Subcutaneous abdominal adipose tissue (tissue), 5 donors: ENCODE data around the gene KNTC1.
A peak's percentile ranks its signal among the peaks of the same experiment; 100 is the strongest.
"Not testable (repeated sequence)": the region's sequence is repeated elsewhere in the genome, so short reads cannot be mapped to it uniquely, and the experiment has no call there.

Source experiments
- H3K27ac ChIP-seq: one replicate; pipeline ENCODE4 v1.7.0; 2013; ENCODE audit warnings: low read depth, mild to moderate bottlenecking, inconsistent platforms, low read length, moderate library complexity
- H3K27me3 ChIP-seq, 5 donors: one replicate each; pipeline ENCODE4 v1.7.0; 2013; ENCODE audit warnings: low read length in 5 of 5, inconsistent platforms in 1 of 5; ENCODE audit not compliant: control insufficient read depth in 5 of 5, insufficient read depth in 4 of 5
- H3K36me3 ChIP-seq, 5 donors: one replicate each; pipeline ENCODE4 v1.7.0; 2013; ENCODE audit warnings: low read length in 5 of 5; ENCODE audit not compliant: control insufficient read depth in 5 of 5, insufficient read depth in 5 of 5
- H3K4me1 ChIP-seq, 5 donors: one replicate each; pipeline ENCODE4 v1.7.0; 2013; ENCODE audit warnings: low read length in 5 of 5, mild to moderate bottlenecking in 3 of 5, moderate library complexity in 1 of 5; ENCODE audit not compliant: control insufficient read depth in 5 of 5, insufficient read depth in 5 of 5
- H3K4me3 ChIP-seq, 5 donors: one replicate each; pipeline ENCODE4 v1.7.0; 2013; ENCODE audit warnings: low read length in 5 of 5, low read depth in 1 of 5
- H3K9ac ChIP-seq, 5 donors: one replicate each; pipeline ENCODE4 v1.7.0; 2013; ENCODE audit warnings: low read length in 5 of 5, mild to moderate bottlenecking in 4 of 5, moderate library complexity in 3 of 5
- H3K9me3 ChIP-seq, 5 donors: one replicate each; pipeline ENCODE4 v1.7.0; 2013; ENCODE audit warnings: low read length in 5 of 5; ENCODE audit not compliant: control insufficient read depth in 5 of 5
- donor health status: healthy.
- donor health status: healthy.
- donor health status: healthy.
- donor health status: healthy.
- donor health status: healthy.

Gene KNTC1

GRCh38 chr12:122526683-122527477, at the start of gene KNTC1, which contains the start of gene RSRC2:
TSS of gene KNTC1 (plus strand) at chr12:122527249. CDS start at chr12:122530064, 2,815 bp downstream.
TSS of gene RSRC2 (minus strand) at chr12:122526936. CDS start at chr12:122526853, 83 bp downstream.
- no peaks in the 10 kb centered on the region for H3K9me3 ChIP-seq
- peak within 1 kb of the TSS; percentile 98 to 100 (median 99) for H3K9ac ChIP-seq
- H3K4me1 ChIP-seq, result peaks cover 7 to 45% (median 40%) of the 10 kb centered on the region in 5 donors
- H3K4me3 ChIP-seq, result peak within 1 kb of the TSS; percentile 90 to 99 (median 94)
- H3K27ac ChIP-seq, result peak within 1 kb of the TSS; percentile 100
- no peaks in the 10 kb centered on the region for H3K27me3 ChIP-seq
- peaks cover 2 to 9% (median 4%) of the 10 kb centered on the region in 5 donors for H3K36me3 ChIP-seq

- Histone ChIP-seq H3K4me3 (no peak overlapping the region), H3K4me1 (no peaks in the 10 kb centered on the region), H3K36me3 (peaks cover 43 to 93% (median 69%) of the 10 kb centered on the region in 5 donors), H3K27ac (no peak overlapping the region), H3K27me3 (no peaks in the 10 kb centered on the region), H3K9me3 (no peaks in the 10 kb centered on the region), H3K9ac (no peak overlapping the region)
These were observed 46.3 kb upstream of the KNTC1 start for GRCh38 chr12:122480753-122481152.

GRCh38 chr12:122481861-122482260, 45.2 kb upstream of the KNTC1 start:
- Histone ChIP-seq H3K9me3 (no peaks in the 10 kb centered on the region), H3K36me3 (peaks cover 41 to 93% (median 64%) of the 10 kb centered on the region in 5 donors), H3K27ac (no peak overlapping the region), H3K4me1 (no peaks in the 10 kb centered on the region), H3K9ac (no peak overlapping the region), H3K27me3 (no peaks in the 10 kb centered on the region), H3K4me3 (no peak overlapping the region)

GRCh38 chr12:122483969-122484368, 43.1 kb upstream of the KNTC1 start:
- Histone ChIP-seq H3K9ac (no peak overlapping the region), H3K4me3 (no peak overlapping the region), H3K4me1 (no peaks in the 10 kb centered on the region), H3K36me3 (peaks cover 38 to 92% (median 62%) of the 10 kb centered on the region in 5 donors), H3K27ac (no peak overlapping the region), H3K27me3 (no peaks in the 10 kb centered on the region), H3K9me3 (no peaks in the 10 kb centered on the region)

- not testable (repeated sequence) for H3K27ac ChIP-seq
These were observed 42.7 kb upstream of the KNTC1 start for GRCh38 chr12:122484385-122484784.

GRCh38 chr12:122486360-122486759, 40.7 kb upstream of the KNTC1 start:
- not testable (repeated sequence) for H3K27ac ChIP-seq, H3K4me3 ChIP-seq, H3K9ac ChIP-seq, H3K27me3 ChIP-seq, H3K4me1 ChIP-seq, H3K9me3 ChIP-seq
- peaks cover 49 to 91% (median 62%) of the 10 kb centered on the region in 5 donors for H3K36me3 ChIP-seq

More at GRCh38 chr12:122484385-122484784, 42.7 kb upstream of the KNTC1 start:
- not testable (repeated sequence) for H3K4me3 ChIP-seq, H3K27me3 ChIP-seq, H3K4me1 ChIP-seq, H3K9ac ChIP-seq, H3K9me3 ChIP-seq
- peaks cover 42 to 93% (median 65%) of the 10 kb centered on the region in 5 donors for H3K36me3 ChIP-seq

- no peak overlapping the region for H3K4me3 ChIP-seq
- H3K27me3 ChIP-seq, result no peaks in the 10 kb centered on the region
- no peak overlapping the region for H3K27ac ChIP-seq
- peaks cover 45 to 90% (median 61%) of the 10 kb centered on the region in 5 donors for H3K36me3 ChIP-seq
- H3K4me1 ChIP-seq, result no peaks in the 10 kb centered on the region
- no peak overlapping the region for H3K9ac ChIP-seq
- H3K9me3 ChIP-seq, result no peaks in the 10 kb centered on the region
These were observed 40.1 kb upstream of the KNTC1 start for GRCh38 chr12:122486805-122487426.

- not testable (repeated sequence) for H3K4me1 ChIP-seq, H3K9me3 ChIP-seq, H3K9ac ChIP-seq, H3K4me3 ChIP-seq, H3K27me3 ChIP-seq, H3K27ac ChIP-seq
- peaks cover 48 to 96% (median 65%) of the 10 kb centered on the region in 5 donors for H3K36me3 ChIP-seq
These were observed 39.2 kb upstream of the KNTC1 start for GRCh38 chr12:122487807-122488206.

GRCh38 chr12:122489038-122489437, 38.0 kb upstream of the KNTC1 start:
- no peak overlapping the region for H3K27ac ChIP-seq
- H3K27me3 ChIP-seq, result no peaks in the 10 kb centered on the region
- peaks cover 38 to 85% (median 59%) of the 10 kb centered on the region in 5 donors for H3K36me3 ChIP-seq
- no peaks in the 10 kb centered on the region for H3K4me1 ChIP-seq
- no peaks in the 10 kb centered on the region for H3K9me3 ChIP-seq
- H3K4me3 ChIP-seq, result no peak overlapping the region
- H3K9ac ChIP-seq, result no peak overlapping the region

GRCh38 chr12:122491991-122492390, 35.1 kb upstream of the KNTC1 start:
- Histone ChIP-seq H3K4me1 (no peaks in the 10 kb centered on the region), H3K9me3 (no peaks in the 10 kb centered on the region), H3K4me3 (no peak overlapping the region), H3K9ac (no peak overlapping the region), H3K36me3 (peaks cover 35 to 61% (median 48%) of the 10 kb centered on the region in 5 donors), H3K27ac (no peak overlapping the region), H3K27me3 (no peaks in the 10 kb centered on the region)
